Spleen (tissue), 11 donors: ENCODE measurements around the gene TP53BP1. TPM values are rescaled to one million over a fixed set of nuclear protein-coding genes. Genes with fewer than 3 reads are reported as not detected.

Source experiments
- DNase-seq: peaks from one replicate; pipeline ENCODE4 v3.0.0-alpha.2; 2020
- H3K27ac ChIP-seq, 8 donors: fragments of 200-600 bp; sonication (generic) in 7 of 8; 1 replicate in 4 of 8; 2 replicates in 4 of 8; pipeline versions ENCODE4 v1.5.0 to v1.8.0; 2016 to 2021; ENCODE audit warnings: inconsistent platforms in 4 of 8, mild to moderate bottlenecking in 4 of 8, moderate library complexity in 1 of 8
- H3K27me3 ChIP-seq, 7 donors: fragments of 200-600 bp; sonication (generic) in 6 of 7; replicated peaks in 1 of 7; 1 replicate in 4 of 7; 2 replicates in 3 of 7; pipeline versions ENCODE4 v1.5.0 to v1.8.0; 2016 to 2021; ENCODE audit warnings: inconsistent platforms in 3 of 7, mild to moderate bottlenecking in 1 of 7
- H3K36me3 ChIP-seq, 6 donors: fragments of 200-600 bp; sonication (generic) in 5 of 6; 1 replicate in 4 of 6; 2 replicates in 2 of 6; pipeline versions ENCODE4 v1.5.0 to v1.8.0; 2016 to 2021; ENCODE audit warnings: inconsistent platforms in 2 of 6
- H3K4me1 ChIP-seq, 6 donors: fragments of 200-600 bp; sonication (generic) in 5 of 6; 1 replicate in 3 of 6; 2 replicates in 3 of 6; pipeline versions ENCODE4 v1.5.0 to v1.8.0; 2016 to 2021; ENCODE audit warnings: inconsistent platforms in 3 of 6
- H3K4me3 ChIP-seq, 8 donors: fragments of 200-600 bp; sonication (generic) in 7 of 8; 1 replicate in 4 of 8; 2 replicates in 4 of 8; pipeline versions ENCODE4 v1.5.0 to v1.8.0; 2016 to 2021; ENCODE audit warnings: inconsistent platforms in 4 of 8, mild to moderate bottlenecking in 4 of 8, moderate library complexity in 2 of 8
- H3K9me3 ChIP-seq, 8 donors: fragments of 200-600 bp; sonication (generic) in 7 of 8; 1 replicate in 4 of 8; 2 replicates in 4 of 8; pipeline versions ENCODE4 v1.5.0 to v1.8.0; 2016 to 2021; ENCODE audit warnings: inconsistent platforms in 4 of 8
- POLR2A ChIP-seq, 3 donors: fragments of 450-650 bp; IDR thresholded peaks; one replicate each; pipeline ENCODE4 v1.5.1; 2017; ENCODE audit warnings: antibody characterized with exemption in 3 of 3, mild to moderate bottlenecking in 1 of 3
- POLR2AphosphoS5 ChIP-seq, 3 donors: sonication (generic); formaldehyde crosslinking; IDR thresholded peaks; one replicate each; pipeline ENCODE4 v1.5.1; 2017; ENCODE audit warnings: antibody characterized with exemption in 3 of 3
- WGBS, 5 donors: extraction: QIAGEN DNeasy Blood & Tissue Kit in 3 of 5; methylation state at CpG; one replicate each; pipeline versions ENCODE4 v1.1.5 to v1.1.7; 2013 to 2018; 5-methylcytosine and 5-hydroxymethylcytosine counted together
- intact Hi-C: fragments of 100-400 bp; cut with DNase I; formaldehyde crosslinking; loops from one replicate; pipeline ENCODE4 v1.15.0; 2023; ENCODE audit warnings: low total_unique reads
- polyA plus RNA-seq, 3 donors: library from polyadenylated mRNA; stranded (reverse); fragments of 200-250 nt; gene quantifications; one replicate each; pipeline ENCODE4 v1.2.1, GENCODE V29; 2013
- total RNA-seq, 7 donors: library from RNA; depleted of rRNA in 3 of 7; stranded (reverse); fragments of >200 nt in 3 of 7; fragmentation: NEBNext Ultra II Directional in 4 of 7; extraction: Animal tissue kit (Norgen Biotek cat#: 25700) in 4 of 7; gene quantifications; one replicate each; pipeline versions ENCODE4 v1.1.0 to v1.2.1, GENCODE V29; 2016 to 2021
- TF ChIP-seq, protein P1 (sequence below), 11 experiments: fragments of 200-600 bp in 7 of 11; fragments of 450-650 bp in 4 of 11; sonication (generic) in 4 of 11; IDR thresholded peaks in 8 of 11; conservative IDR thresholded peaks in 3 of 11; 1 replicate in 7 of 11; 2 replicates in 4 of 11; pipeline versions ENCODE4 v1.4.0 to v1.8.0; 2016 to 2021; ENCODE audit warnings: antibody characterized with exemption in 11 of 11, inconsistent platforms in 4 of 11, mild to moderate bottlenecking in 1 of 11
- donor health status: healthy with polysubstance abuse.
- donor health status: DM: no; HTN: no; CAD: no; lungs with moderate emphysema.
- donor health status: DM: no; HTN: no; CAD: no.
- donor health status: Bipolar disorder and iron deficiency.
- donor health status: healthy.
- donor health status: DM: no; HTN: no; CAD: no.
- donor health status: DM: yes; HTN: yes; CAD: no.

TP53BP1 gene
- total and polyA plus RNA-seq, 10 donors = 7.2 to 55.4 (median 41.1) TPM

- 42 to 58% (median 52%) methylated on average over 5 of the region's 5 CpGs for WGBS, 5 donors
Measured at GRCh38 chr15:43516185-43516584, 23.2 kb upstream of the TP53BP1 start.

DNA sequence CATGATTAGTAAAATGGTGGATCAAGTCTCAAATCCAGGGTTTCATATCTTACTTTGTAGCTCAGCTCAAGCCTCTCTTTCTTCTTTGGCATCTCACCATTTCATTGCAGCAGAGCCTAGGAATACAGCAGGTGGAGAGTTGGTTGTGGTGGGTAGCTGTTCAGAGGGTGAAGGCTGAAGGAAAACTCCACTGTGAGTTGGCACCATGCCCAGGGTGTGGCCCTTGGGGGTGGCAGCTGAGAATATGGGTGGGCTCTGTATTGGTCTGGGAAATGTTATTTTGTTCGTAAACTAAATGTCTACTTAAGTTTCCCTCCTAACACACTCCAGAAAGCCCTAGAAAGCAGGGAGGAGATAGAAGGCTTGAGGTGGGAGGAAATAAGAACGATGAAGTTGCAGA lies 22.8 kb upstream of the TP53BP1 start:
- H3K27ac ChIP-seq = no peak overlapping the region
- H3K4me1 ChIP-seq = peaks cover 4 to 42% (median 26%) of the 10 kb centered on the region in 6 donors
- WGBS, 5 donors = 39 to 42% (median 41%) methylated on average over 2 of the region's 2 CpGs

More at GRCh38 chr15:43516185-43516584, 23.2 kb upstream of the TP53BP1 start:
- TF ChIP-seq POLR2AphosphoS5 (IDR thresholded peaks at IDR 0.05) (no peak), POLR2A (IDR thresholded peaks at IDR 0.05) (no peak)
- TF ChIP-seq, protein P1, sequence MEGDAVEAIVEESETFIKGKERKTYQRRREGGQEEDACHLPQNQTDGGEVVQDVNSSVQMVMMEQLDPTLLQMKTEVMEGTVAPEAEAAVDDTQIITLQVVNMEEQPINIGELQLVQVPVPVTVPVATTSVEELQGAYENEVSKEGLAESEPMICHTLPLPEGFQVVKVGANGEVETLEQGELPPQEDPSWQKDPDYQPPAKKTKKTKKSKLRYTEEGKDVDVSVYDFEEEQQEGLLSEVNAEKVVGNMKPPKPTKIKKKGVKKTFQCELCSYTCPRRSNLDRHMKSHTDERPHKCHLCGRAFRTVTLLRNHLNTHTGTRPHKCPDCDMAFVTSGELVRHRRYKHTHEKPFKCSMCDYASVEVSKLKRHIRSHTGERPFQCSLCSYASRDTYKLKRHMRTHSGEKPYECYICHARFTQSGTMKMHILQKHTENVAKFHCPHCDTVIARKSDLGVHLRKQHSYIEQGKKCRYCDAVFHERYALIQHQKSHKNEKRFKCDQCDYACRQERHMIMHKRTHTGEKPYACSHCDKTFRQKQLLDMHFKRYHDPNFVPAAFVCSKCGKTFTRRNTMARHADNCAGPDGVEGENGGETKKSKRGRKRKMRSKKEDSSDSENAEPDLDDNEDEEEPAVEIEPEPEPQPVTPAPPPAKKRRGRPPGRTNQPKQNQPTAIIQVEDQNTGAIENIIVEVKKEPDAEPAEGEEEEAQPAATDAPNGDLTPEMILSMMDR (IDR thresholded peaks at IDR 0.05 in 8 of 11, conservative IDR thresholded peaks at IDR 0.05 in 3 of 11) = no peak
- H3K9me3 ChIP-seq = no peaks in the 10 kb centered on the region
- intact Hi-C loops = no loop called here
- DNase-seq = no peak
- peaks cover 0 to 3% (median 0%) of the 10 kb centered on the region in 6 donors for H3K36me3 ChIP-seq
- H3K4me3 ChIP-seq = no peak overlapping the region
- peaks cover 2 to 38% (median 22%) of the 10 kb centered on the region in 6 donors for H3K4me1 ChIP-seq
- peaks cover 0 to 53% (median 21%) of the 10 kb centered on the region in 7 donors for H3K27me3 ChIP-seq
- no peak overlapping the region for H3K27ac ChIP-seq

GRCh38 chr15:43514241-43515057 lies 21.5 kb upstream of the TP53BP1 start:
- Histone ChIP-seq H3K9me3 (no peaks in the 10 kb centered on the region), H3K27ac (no peak overlapping the region), H3K4me1 (peaks cover 4 to 51% (median 34%) of the 10 kb centered on the region in 6 donors), H3K27me3 (peaks cover 0 to 49% (median 21%) of the 10 kb centered on the region in 7 donors), H3K4me3 (no peak overlapping the region), H3K36me3 (no peaks in the 10 kb centered on the region)
- intact Hi-C loops = no loop called here
- DNase-seq = no peak
- TF ChIP-seq, protein P1 (IDR thresholded peaks at IDR 0.05 in 8 of 11, conservative IDR thresholded peaks at IDR 0.05 in 3 of 11) = peak in 7 of 11 experiments; percentile 13 to 56 (median 43)
- TF ChIP-seq POLR2A (IDR thresholded peaks at IDR 0.05) = no peak
- 51 to 67% (median 57%) methylated on average over 4 of the region's 4 CpGs for WGBS, 5 donors

More for the DNA sequence above, 22.8 kb upstream of the TP53BP1 start:
- Histone ChIP-seq H3K27me3 (peaks cover 0 to 49% (median 21%) of the 10 kb centered on the region in 7 donors), H3K9me3 (no peaks in the 10 kb centered on the region), H3K4me3 (no peak overlapping the region), H3K36me3 (no peaks in the 10 kb centered on the region)
- no peak for TF ChIP-seq POLR2AphosphoS5 (IDR thresholded peaks at IDR 0.05)
- no peak for TF ChIP-seq POLR2A (IDR thresholded peaks at IDR 0.05)
- TF ChIP-seq, protein P1 (IDR thresholded peaks at IDR 0.05 in 8 of 11, conservative IDR thresholded peaks at IDR 0.05 in 3 of 11) = no peak
- no peak for DNase-seq
- intact Hi-C loops = no loop called here

DNA sequence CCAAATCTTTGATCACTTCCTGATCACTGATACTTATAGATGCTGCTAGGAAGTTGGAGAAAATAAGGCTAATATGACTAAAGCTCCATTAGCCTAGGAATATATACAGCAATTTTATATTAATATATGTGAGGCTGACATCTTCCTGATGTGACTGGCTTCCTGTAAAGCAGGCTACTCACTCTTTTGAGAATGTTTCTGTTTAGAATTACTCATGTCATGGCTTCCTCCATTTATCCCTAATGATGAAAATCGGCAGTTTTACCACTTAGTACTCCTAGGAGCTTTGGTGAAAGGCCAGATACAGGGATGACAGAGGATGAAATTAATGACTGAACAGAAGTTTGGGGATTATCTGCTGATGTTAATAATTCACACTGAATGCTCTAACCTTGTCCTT lies 20.6 kb upstream of the TP53BP1 start:
- Histone ChIP-seq H3K27ac (no peak overlapping the region), H3K36me3 (no peaks in the 10 kb centered on the region), H3K4me3 (no peak overlapping the region), H3K27me3 (peaks cover 0 to 41% (median 20%) of the 10 kb centered on the region in 7 donors), H3K9me3 (no peaks in the 10 kb centered on the region), H3K4me1 (peaks cover 4 to 49% (median 29%) of the 10 kb centered on the region in 6 donors)
- DNase-seq = no peak
- WGBS, 5 donors = 69 to 82% (median 78%) methylated on average over 1 of the region's 1 CpG
- intact Hi-C loops = no loop called here
- TF ChIP-seq, protein P1 (IDR thresholded peaks at IDR 0.05 in 8 of 11, conservative IDR thresholded peaks at IDR 0.05 in 3 of 11) = no peak
- TF ChIP-seq POLR2AphosphoS5 (IDR thresholded peaks at IDR 0.05) = no peak
- no peak for TF ChIP-seq POLR2A (IDR thresholded peaks at IDR 0.05)
